NCI-H1092 (cell line): ENCODE measurements around the gene IGSF21.

Source experiments
- DNase-seq: peaks from one replicate; lab custom pipeline; 2025; lab: John Stamatoyannopoulos, UW

IGSF21 gene

DNA sequence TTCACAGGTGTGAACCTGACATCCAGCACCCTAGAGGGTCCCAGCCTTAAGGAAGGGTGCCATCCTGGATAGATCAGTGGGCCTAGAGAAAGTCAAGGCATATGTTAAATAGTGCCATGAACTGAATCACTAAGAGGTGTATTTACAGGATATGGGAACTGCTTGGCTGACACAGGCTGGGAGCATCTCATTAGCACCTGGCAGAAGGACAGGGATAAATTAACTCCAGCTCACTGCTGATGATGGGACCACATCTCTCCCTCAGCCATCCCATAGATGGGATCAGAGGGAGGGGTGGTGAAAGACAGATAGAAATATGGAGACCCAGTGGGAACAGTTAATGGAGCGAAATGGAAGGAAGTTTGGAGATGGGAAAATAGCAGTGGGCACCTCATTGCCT, 122.0 kb downstream of the IGSF21 start:
- DNase-seq, result no peak

DNA sequence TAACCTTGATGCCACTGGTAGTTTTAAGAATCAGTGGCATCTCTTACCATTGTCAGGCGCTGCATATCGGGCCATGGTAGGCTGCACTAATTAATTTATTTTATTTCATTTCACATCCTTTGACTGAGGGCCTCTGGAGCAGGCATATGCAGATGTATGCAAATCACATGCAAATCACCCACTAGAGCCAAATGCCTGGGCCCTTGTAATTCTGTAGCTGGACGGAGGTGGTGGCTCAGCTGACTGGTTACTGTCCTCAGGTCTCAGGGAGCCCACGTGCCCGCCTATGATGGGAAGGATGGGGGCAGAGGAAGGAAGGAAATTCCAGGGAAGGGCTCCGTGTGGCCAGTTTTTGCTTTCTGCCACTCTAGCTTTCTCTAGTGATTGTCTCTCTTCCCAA, 122.7 kb downstream of the IGSF21 start:
- DNase-seq, result no peak

DNA sequence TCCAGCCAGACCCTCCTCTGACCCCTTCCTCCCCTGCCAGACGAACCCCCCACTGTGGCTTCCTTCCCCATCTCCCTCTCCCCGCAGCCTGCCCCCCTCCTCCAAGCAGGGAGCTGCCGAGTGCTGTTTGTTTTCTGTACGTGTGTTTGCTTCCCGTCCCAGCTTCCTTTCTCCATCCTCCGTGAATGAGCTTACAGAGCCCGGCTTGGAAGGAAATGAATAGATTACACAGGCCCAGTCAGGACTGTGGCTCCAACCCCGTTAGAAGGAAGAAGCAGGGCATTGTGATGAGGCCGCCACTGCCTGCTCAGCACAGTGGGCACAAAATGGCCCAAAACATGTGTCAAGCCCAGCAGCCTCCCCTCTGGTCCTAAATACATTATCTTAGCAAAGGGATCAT, 123.2 kb downstream of the IGSF21 start:
- DNase-seq, result no peak

DNA sequence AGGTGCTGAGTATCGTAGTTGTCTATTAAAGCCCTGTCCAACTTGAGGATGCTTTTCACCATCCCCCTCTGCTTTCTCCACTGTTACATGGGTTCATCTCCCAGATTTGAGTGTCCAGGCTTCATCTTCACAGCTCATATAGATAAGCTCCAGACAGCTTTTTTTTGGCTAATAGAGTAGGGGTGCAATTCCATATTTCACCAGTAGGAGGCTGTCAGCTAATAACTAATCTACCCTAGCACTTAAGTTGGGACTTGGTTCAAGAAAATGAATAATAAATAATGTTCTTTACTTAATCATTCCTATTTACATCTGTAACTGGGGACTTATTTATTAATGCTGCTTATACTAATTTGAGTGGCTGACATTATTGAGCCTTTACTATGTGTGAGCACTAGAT, 124.5 kb downstream of the IGSF21 start:
- no peak for DNase-seq

DNA sequence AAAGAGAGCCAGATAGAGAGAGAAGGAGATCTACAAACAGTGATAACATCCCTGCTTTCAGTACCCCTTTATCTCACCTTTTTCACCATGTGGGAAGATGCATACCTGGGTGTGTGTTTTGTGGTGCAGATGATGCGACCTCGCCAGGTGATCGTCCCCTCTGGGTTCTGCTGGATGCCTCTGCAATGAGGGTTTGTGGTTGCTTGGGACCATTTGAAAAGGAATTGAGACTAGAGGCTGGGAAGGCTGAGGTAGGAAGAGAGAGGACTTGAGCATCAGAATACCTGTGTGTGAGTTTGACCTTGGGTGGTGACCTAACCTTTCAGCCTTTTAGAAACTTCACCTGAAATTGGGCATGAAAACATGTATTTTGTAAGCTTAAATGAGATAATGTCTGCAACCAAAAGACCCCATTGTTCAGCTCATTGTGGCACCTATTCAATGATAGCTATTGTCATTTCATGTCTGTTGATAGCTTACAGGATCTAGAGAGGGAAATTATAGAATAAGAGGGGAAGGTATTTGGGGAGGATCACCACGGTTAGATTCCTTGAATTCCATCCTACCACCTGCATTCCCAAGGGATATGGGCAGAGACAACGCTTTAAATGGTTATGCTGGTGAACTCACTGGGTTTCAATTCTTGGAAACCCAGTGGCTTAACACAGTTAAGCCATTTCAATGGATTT, 125.7 kb downstream of the IGSF21 start:
- DNase-seq, result no peak

DNA sequence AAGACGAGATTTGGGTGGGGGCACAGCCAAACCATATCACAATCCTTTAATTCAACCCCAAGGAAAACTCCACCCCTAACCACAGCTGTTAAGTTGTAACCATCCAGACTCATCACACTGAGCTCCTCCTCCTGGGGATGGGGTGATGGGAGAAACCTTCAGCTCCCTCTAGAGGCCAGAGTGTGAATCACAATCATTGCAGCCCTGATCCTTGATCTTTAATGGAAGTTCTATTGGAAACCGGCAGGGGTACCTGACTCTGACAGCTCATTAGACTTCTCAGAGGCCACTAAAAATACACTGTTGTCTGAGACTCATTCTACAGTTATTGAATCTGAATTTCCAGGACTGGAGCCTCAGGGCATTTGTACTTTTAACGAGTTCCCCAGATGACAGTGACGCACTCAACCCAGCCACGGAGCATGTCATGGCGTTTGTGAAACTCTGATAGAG, 127.2 kb downstream of the IGSF21 start:
- DNase-seq, result peak; percentile 74

DNA sequence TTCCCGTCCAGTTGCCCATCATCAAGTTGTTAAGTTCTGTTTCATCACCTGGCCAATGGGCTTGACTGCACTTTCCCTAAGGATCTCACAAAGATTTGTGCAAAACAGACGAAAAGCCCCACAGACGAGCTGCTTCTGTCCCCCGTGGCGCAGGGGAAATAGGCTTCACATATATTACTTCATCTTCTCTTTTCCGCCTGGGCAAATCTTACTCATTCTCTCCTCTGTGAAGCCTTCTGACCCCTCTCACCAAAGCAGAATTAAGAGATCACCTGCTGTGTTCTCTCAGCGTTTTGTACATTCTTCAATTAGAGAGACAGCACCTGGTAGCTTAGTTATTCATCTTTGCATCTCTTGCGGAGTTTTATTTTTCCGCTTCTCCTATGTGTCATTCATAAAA, 129.8 kb downstream of the IGSF21 start:
- no peak for DNase-seq

DNA sequence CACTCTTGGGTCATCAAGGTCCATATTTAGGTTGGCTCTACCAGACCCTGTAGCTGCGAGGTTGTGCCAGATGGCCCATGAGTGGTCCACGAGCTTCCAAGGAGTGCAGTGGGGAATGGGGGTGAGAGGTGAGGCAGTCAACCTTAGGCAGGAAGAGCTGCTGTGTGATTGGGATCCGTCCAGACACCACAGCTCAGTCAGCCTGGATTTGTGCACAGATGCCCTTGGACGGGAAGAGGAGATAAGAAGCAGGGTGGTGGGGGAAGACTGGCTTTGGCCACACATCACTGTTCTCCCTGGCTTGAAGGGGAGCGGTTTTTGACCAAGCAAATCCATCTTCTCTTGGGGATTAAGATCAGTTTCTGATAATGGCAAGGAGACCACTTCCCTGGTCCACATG, 130.6 kb downstream of the IGSF21 start:
- DNase-seq, result no peak

DNA sequence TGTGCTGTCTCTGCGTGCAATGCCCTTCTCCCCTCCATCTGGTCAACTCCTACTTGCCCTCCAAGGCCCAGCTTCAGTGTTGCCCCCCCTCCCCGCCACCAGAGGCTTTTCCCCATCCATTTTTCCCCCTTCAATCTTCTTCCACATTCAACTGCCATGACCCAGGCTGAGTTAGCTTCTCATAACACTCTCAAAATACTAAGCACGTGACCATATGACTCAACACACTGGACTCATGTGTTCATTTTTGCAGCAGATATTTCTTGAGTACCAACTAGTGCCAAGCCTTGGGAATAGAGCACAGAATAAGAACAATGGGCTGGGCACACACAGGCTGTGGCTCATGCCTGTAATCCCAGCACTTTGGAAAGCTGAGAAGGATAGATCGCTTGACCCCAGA, 132.1 kb downstream of the IGSF21 start:
- DNase-seq, result no peak

DNA sequence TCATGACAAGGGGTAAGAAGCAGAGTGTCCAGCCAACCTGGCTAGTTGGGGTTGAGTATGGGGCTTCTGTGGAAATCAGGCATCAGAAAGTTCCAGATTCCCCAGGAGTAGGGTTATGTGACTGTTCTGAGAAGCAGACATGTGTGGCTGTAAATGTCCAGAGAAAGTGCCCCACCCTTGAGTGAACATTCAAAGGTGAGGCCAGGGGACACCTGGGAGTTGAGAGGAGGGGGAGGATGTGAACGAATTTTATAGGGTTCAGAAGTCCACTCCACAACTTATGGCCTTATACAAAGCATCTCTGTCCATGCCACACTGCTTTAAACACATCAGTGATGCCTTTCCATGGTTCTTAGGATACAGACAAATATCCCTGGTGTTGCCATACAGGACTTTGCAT, 133.3 kb downstream of the IGSF21 start:
- no peak for DNase-seq

DNA sequence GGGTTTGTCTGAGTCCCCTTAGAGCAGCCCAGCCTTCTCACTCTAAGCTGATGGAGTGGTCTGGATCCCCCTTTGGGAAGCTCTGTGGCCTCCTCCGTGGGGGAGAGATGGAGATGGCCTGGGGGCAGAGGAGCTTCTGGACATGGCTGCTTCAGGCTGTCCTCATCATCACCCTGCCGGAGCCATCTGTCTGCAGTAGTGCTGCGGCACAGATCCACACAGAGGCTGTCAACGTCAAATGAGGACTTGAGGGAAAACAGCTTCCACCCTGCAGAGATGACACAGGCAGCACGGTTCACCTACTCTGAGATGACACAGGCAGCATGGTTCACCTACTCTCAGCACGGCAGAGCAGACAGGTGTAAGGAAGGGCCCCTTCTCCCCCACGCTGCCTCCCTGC, 134.3 kb downstream of the IGSF21 start:
- DNase-seq, result no peak

DNA sequence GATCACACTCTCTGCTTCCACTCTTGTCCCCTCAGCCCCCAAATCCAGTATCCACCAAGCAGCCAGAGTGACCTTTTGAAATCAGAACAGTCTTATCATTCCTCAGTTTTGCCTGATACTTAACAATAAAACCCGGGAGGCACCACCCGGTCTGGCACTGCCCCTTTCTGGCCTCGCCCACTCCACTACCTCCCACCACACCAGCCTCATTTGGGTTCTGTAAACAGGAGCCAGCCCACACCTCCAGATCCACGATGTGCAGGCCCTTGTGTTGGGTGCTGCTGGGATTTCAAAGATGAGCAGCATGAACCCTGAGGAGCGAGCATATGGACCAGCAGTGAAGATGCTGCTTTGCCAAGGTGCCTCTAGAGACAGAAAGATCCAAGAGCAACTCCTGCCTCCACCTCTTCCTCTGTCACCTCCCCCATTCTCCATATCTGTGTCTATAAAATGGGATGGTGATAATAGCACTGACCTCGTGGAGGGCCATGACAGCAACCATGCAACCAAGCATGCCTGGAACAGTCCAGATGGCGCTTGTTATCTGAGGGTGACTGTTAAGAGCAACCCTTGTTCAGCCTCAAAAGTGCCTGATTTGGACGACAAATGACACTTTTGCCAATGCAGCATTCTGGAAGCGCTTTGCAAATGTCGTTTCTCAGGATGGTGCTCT, 136.0 kb downstream of the IGSF21 start:
- no peak for DNase-seq

DNA sequence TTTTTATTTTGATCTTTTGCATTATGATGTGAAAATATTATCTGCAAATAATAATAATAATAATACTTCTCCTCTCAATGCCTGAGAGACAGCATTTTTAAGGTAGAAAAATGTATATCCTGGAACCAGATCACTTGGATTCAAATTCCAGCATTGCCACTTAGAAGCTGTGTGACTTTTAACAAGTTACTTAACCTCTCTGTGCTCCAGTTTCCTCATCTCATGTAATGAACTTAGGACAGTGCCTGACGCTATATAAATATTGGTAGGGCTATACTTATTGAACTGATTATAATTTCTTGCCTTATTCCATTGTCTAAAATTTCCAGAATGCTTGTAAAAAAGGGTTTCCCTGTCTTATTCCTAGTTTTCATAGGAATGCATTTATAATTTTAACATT, 137.2 kb downstream of the IGSF21 start:
- DNase-seq, result no peak

DNA sequence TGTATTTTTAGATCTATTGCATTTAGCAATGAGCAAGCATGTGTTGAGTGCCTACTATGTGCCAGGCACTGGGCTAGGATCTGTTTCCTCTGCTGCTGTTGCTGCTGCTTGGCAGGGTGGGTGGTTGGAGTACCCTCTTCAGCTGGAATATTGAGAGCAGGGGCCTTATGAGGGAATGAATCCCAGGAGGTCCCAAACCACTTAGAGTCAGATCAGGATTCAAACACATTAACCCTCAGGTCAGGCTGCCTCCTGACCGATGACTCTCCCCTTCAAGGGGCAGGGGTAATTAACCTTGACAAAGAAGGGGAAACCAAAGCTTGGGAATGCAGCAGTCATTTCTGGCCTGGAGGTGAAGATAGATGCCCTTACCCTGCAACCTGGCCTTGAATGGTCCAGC, 138.0 kb downstream of the IGSF21 start:
- DNase-seq, result no peak

DNA sequence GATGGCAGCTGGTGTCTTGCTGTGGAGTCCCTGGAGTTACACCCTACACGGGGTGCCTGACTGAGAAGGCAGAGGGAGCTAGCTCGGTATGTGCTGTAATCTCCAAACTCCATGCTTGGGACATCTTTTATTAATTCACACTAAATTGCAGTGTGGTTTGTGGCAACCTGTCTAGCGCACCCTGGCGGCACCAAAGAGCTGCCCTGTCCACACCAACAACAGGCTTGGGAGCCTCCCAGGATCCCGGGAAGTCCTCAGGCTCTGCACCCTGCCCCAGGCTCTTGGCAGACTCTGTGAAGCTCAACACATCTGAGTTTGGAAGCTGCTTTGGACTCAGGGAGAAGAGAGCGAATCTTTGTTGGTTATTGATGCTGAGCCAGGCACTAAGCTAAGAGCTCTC, 138.9 kb downstream of the IGSF21 start:
- no peak for DNase-seq

DNA sequence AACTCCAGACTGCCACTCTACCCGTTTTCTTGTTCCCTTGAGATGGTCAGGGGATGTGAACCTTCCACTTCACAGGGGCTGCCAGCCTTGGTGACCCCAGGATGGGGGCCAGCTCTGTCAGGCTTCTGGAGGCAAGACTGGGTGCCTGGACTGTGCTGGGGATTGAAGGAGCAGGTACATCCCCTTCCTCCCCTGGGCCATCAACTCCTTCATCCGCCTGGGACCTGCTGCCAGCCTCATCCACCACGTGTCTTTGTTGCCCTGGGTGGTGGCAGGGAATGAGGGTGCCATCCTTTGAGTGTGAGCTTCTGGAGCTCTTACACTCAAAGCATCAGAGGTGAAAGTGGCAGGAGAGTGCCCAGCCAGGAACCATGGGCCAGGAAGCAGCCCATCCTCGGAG, 139.6 kb downstream of the IGSF21 start:
- DNase-seq, result no peak

DNA sequence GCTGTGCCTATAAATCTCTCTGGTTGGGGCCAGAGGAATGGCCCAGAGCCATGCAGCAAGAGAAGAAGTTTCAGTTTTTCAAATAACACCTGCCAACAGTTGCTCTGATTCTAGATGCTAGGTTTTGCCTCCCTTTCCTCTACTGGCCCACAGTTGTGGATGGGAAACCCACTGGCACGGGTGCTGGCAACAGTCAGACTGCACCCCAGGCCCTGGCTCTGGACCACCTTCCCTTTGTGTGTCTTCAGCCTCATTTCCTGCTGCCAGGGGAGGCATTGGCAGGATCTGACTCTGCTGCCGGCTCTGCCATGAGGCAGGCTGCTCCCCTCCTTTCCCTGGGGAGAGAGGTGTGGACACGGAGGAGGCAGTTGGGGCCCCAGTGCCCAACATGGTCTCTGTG, 142.0 kb downstream of the IGSF21 start:
- DNase-seq, result peak; percentile 73

DNA sequence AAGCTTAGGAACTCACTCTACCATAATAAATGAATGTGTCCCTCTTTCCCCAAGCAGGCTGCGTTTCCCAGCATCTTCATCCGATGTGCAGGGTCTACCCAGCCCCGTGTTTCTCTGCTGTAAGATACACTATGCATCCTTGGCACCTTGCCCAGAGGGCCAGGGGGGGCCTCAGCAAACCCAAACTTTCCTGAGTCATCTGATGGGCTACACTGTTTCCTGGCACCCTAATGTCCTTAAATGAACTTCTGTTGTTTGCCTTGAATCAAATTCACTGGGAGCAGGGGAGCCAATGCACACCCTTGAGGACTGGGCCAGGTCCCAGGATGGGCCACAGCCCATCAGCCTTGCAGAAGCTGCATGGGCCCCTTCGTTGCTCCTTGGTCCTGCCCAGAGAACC, 145.5 kb downstream of the IGSF21 start:
- DNase-seq, result peak; percentile 40

DNA sequence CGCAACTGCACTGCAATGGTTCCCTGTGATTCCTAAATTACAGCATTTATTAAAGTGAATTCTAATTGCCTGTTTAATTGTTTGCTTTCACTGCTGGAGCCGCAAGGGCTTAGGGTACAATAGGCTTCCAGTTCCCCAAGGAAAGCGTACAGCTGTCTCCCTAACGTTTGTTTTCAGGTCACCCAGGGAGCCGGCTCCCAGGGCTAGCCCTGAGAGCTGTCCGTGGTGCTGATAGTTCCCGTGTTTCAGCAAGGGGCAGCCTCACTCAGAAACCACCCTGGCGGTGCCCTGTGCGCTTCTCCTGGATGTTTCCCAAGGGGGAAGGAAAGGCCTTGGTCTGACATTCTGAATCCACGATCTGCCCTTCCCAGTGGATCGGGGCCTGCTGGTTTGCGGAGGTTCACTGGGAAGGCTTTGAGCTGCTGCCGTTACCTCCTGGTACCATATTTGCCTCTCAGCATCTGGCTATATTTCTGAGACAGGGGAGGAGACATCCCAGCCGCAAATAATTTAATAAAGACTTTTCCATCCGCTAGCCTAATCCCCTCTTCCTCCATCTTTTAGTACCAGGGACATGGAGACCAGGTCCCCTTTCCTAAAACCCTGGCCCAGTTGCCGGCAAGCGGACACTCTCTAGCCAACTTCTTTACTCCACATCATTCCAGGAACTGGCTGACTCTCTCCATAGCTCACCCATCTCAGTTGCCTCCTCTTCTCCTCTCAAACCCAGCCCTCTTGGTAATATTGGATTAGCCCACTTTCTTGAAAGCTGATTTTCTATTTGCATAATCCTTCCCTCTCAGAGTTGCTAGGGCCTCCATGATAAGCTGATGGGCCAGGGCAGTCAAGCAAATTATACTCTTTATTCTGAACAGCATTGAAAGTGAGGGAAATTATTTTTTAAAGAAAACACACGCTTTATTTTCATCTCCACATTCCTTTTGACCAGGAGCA, 149.0 kb downstream of the IGSF21 start:
- peak; percentile 25 for DNase-seq

DNA sequence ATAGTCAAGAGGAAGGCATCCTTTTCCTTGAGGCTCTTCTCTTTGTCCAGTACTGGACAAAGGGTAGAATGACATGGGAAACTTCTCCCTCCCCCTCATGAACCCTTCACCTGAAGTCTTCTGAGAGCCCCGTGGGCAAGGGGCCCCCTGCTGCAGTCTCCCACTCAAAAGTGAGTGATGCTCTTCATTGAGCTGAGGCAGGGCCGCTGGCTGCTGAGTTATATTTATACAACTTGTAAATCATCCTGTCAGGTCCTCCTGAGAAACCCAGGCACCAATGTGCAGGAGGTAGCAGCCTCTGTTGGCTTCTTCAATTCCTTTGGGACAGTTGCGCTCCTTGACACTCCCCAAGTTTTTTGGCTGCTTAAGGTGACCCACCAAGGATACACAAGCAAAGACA, 150.2 kb downstream of the IGSF21 start:
- no peak for DNase-seq

DNA sequence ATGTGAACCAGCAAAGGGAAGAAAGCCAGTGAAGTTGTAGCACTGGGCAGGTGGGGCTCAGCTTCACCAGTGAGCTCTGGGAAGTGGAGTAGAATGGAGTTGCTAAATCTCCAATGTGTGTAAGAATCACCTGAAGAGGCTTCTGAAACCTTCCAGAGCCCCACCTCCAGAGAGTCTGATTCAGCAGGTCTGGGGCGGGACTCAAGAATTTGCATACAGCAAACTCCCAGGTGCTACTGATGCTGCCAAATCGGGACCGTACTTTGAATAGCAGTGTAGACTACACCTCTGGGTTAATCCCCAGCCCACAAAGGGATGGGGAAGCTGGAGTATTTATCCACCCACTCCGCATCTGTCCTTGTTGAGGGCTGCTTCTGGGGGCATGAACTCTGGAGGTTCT, 154.3 kb downstream of the IGSF21 start:
- no peak for DNase-seq

DNA sequence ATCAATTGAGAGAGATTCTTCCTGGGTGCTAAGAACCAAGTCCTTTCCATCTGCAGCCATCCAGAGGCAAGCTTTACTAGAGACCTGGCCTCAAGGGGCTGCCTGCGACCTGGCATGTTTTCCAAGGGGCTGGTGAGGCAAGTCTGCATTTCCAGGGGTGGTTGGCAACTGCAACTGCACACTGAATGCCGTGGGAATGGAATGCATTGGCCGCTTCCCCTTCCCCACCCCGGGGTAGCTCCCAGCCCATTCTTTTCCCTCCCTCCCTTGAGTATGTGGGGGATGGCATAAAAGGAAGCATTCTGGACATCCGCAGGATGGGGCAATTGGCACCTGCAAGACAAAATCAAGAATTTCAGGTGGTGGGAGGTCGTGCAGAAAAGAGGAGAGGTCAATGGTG, 155.1 kb downstream of the IGSF21 start:
- no peak for DNase-seq
